Measurements from ENCODE around the gene AMMECR1. TPM values are rescaled to one million over a fixed set of nuclear protein-coding genes. Genes with fewer than 3 reads are reported as not detected.

AMMECR1 gene
- polyA plus RNA-seq, 3 donors, result 2.1 to 3.3 (median 2.9) TPM

- H3K27ac ChIP-seq (ENCODE audit: low read depth in 1 of 2, low read length in 2 of 2), result no peak overlapping the region
- Mint-ChIP-seq H3K36me3 (peaks cover 0 to 5% of the 10 kb centered on the region in 2 donors), H3K27ac (no peak overlapping the region), H3K27me3 (ENCODE audit: low read depth in 3 of 3) (peaks cover 0 to 6% (median 0%) of the 10 kb centered on the region in 3 donors), H3K9me3 (no peaks in the 10 kb centered on the region), H3K4me3 (no peak overlapping the region), H3K4me1 (peaks cover 3% of the 10 kb centered on the region)
- H3K36me3 ChIP-seq (replicated peaks in 1 of 2; ENCODE audit: control insufficient read depth in 1 of 2, insufficient read depth in 2 of 2, low read length in 2 of 2), result peaks cover 0 to 2% of the 10 kb centered on the region in 2 donors
- no peaks in the 10 kb centered on the region for H3K79me2 ChIP-seq (ENCODE audit: insufficient read depth, low read length)
- intact Hi-C loops (cut with micrococcal nuclease), result no loop called here
- H3K4me2 ChIP-seq (replicated peaks; ENCODE audit: extremely low read depth, low read length, poor library complexity, severe bottlenecking), result no peak overlapping the region
- no peak overlapping the region for H2AFZ ChIP-seq (ENCODE audit: insufficient read depth, low read depth, low read length, poor library complexity, severe bottlenecking)
- H4K20me1 ChIP-seq (ENCODE audit: insufficient read depth, low read length), result no peaks in the 10 kb centered on the region
- no peaks in the 10 kb centered on the region for H3K4me1 ChIP-seq (ENCODE audit: control insufficient read depth in 1 of 2, insufficient read depth in 2 of 2, low read length in 2 of 2)
- 100% methylated on average over 1 of the region's 5 CpGs for WGBS (ENCODE audit: insufficient coverage)
- H3K27me3 ChIP-seq (ENCODE audit: control insufficient read depth in 2 of 2, insufficient read depth in 2 of 2, low read length in 2 of 2), result no peaks in the 10 kb centered on the region
- no peak for DNase-seq
- H3K9me3 ChIP-seq (replicated peaks in 1 of 2; ENCODE audit: control insufficient read depth in 1 of 2, insufficient read depth in 1 of 2, low read length in 2 of 2), result no peaks in the 10 kb centered on the region
- no peak overlapping the region for H3K4me3 ChIP-seq (replicated peaks in 1 of 3; ENCODE audit: low read depth in 2 of 3, low read length in 3 of 3)
- no peak for TF ChIP-seq CTCF (IDR thresholded peaks at IDR 0.05)
- H3K9ac ChIP-seq (ENCODE audit: insufficient read depth, low read length, poor library complexity, severe bottlenecking), result no peak overlapping the region
Measured at GRCh38 chrX:110210417-110211139, 107.3 kb downstream of the AMMECR1 start.

DNA sequence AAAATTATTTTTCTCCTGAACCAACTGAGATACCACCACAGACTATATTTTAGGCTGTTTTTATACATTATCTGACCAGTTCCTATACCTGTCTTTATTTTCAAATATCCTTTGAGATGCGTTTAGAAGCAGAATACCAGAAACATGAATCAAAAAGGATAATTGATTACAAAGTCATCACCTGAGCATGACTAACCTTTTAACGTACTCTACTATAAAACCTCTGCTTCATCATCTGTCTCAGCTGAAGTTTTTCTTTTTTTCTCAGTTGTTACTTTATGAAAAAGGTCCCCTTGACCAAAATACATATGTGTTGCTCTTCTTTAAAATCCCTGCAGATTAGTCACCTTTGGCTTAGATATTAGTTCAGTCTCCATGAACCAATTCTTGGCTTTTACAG, 109.8 kb downstream of the AMMECR1 start:
- Mint-ChIP-seq H3K27ac (no peak overlapping the region), H3K36me3 (peaks cover 0 to 4% of the 10 kb centered on the region in 2 donors)
- no peaks in the 10 kb centered on the region for H3K9me3 ChIP-seq (replicated peaks in 1 of 2; ENCODE audit: control insufficient read depth in 1 of 2, insufficient read depth in 1 of 2, low read length in 2 of 2)

More for the DNA sequence above, 109.8 kb downstream of the AMMECR1 start:
- Histone ChIP-seq H4K20me1 (ENCODE audit: insufficient read depth, low read length) (no peaks in the 10 kb centered on the region), H3K4me3 (replicated peaks in 1 of 3; ENCODE audit: low read depth in 2 of 3, low read length in 3 of 3) (no peak overlapping the region), H2AFZ (ENCODE audit: insufficient read depth, low read depth, low read length, poor library complexity, severe bottlenecking) (no peak overlapping the region), H3K9ac (ENCODE audit: insufficient read depth, low read length, poor library complexity, severe bottlenecking) (no peak overlapping the region), H3K27me3 (ENCODE audit: control insufficient read depth in 2 of 2, insufficient read depth in 2 of 2, low read length in 2 of 2) (no peaks in the 10 kb centered on the region), H3K4me1 (ENCODE audit: control insufficient read depth in 1 of 2, insufficient read depth in 2 of 2, low read length in 2 of 2) (no peaks in the 10 kb centered on the region), H3K36me3 (replicated peaks in 1 of 2; ENCODE audit: control insufficient read depth in 1 of 2, insufficient read depth in 2 of 2, low read length in 2 of 2) (no peaks in the 10 kb centered on the region), H3K4me2 (replicated peaks; ENCODE audit: extremely low read depth, low read length, poor library complexity, severe bottlenecking) (no peak overlapping the region), H3K79me2 (ENCODE audit: insufficient read depth, low read length) (no peaks in the 10 kb centered on the region), H3K27ac (ENCODE audit: low read depth in 1 of 2, low read length in 2 of 2) (no peak overlapping the region)
- no peak for TF ChIP-seq CTCF (IDR thresholded peaks at IDR 0.05)
- intact Hi-C loops (cut with micrococcal nuclease), result no loop called here
- Mint-ChIP-seq H3K27me3 (ENCODE audit: low read depth in 3 of 3) (peaks cover 0 to 6% (median 0%) of the 10 kb centered on the region in 3 donors), H3K9me3 (no peaks in the 10 kb centered on the region), H3K4me1 (no peaks in the 10 kb centered on the region), H3K4me3 (no peak overlapping the region)
- no CpG with 5 or more reads among the region's 2 CpGs for WGBS (ENCODE audit: insufficient coverage)
- no peak for DNase-seq

Measured in CD14-positive monocyte (primary cell).